HG03521 (cell line): ENCODE results near the gene VPS4A.
A peak's percentile ranks its signal among the peaks of the same experiment; 100 is the strongest.

Source experiments
- ATAC-seq: cut with Tn5 transposase; IDR thresholded peaks from one replicate; pipeline ENCODE4 v1.9.1; 2021; ENCODE audit warnings: mild to moderate bottlenecking, moderate library complexity; ENCODE audit not compliant: unreplicated experiment

Gene VPS4A

GRCh38 chr16:69306031-69306430 is 5.1 kb upstream of the VPS4A start:
- ATAC-seq, result no peak

DNA sequence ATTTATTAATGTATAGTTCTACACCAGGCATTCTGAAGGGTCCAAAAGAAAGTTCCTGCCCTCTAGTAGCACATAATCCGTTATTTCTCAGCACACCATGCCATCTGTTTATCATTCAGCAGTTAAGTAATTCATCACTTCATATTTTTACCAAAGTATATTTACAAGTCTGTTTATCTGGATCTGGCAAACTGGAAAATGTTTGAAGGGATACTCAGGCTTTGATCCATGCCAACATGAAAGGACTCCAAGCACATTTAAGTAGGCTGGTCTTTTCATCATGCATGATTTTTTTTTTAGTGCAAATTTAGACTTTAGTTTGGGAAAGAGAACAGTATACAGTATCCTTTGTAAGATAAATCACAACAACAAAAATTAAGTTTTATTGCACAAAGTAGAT is 4.1 kb upstream of the VPS4A start:
- ATAC-seq, result no peak

DNA sequence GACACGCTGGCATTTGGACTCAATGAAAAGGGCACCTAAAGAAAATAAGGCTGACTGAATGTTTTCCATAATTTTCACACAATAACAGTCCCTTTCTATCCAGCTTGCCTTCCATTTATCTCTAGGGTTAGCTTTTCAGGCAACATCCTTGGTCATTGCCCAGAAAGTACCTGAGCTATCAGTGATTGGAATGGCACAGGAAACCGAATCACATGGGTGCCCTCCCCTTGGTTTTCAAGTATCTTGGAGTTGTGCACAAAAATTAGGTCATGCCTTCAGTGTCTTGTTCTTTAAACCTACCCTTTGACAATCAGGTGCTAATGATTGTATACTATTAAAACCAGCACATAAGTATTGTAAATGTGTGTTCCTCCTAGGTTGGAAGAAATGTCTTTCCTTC is 3.3 kb upstream of the VPS4A start:
- ATAC-seq, result no peak

DNA sequence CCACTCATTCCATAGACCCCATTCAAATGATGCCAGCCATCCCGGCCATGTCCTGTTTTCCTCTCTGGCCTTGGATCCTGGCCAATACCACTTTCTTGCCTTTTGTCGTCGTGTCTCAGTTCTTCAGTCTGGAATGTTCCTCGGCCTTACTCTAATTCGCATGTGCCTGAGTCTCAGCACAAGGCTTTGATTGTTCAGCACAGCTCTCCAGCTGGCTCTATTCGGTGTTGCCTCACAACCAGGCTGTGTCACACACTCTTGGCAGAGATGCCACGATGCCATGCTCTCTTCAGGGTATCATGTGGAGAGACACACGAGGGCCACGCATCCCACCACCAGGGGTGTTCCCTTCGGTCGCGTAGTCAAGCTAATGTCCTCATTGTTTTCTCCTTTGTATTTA is 1.8 kb upstream of the VPS4A start:
- ATAC-seq, result no peak

- ATAC-seq, result peak; percentile 37
Measured at GRCh38 chr16:69311533-69312387, 610 bp downstream of the VPS4A start.

- ATAC-seq, result no peak
Measured at GRCh38 chr16:69313469-69313868, 2.3 kb downstream of the VPS4A start.

GRCh38 chr16:69314534-69314933 is 3.4 kb downstream of the VPS4A start:
- no peak for ATAC-seq

- no peak for ATAC-seq
Measured at GRCh38 chr16:69315486-69316311, 4.5 kb downstream of the VPS4A start.

DNA sequence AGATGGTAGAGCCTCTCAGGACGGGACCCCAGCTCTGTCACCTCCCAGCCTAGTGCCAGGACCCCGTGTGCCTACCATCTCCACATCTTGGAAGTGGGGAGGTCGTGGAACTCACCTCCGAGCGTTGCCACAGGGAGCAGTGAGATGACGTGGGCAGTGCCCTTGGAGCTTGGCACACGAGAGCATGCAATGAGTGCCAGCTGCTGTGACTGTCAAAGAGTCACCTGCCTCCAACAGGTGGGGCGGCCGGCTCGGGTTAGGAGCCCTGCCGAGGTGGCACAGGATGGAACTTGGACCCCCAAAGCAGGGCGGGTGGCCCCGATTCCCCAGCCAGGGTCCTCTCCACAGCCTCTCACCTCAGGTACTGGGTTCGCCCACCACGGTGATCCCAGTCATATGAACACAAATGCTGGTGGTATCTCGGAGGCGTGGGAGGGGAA is 5.5 kb downstream of the VPS4A start:
- ATAC-seq, result no peak

GRCh38 chr16:69318177-69318910 is 7.2 kb downstream of the VPS4A start:
- no peak for ATAC-seq

- no peak for ATAC-seq
Measured at GRCh38 chr16:69318911-69319289, 7.8 kb downstream of the VPS4A start.

DNA sequence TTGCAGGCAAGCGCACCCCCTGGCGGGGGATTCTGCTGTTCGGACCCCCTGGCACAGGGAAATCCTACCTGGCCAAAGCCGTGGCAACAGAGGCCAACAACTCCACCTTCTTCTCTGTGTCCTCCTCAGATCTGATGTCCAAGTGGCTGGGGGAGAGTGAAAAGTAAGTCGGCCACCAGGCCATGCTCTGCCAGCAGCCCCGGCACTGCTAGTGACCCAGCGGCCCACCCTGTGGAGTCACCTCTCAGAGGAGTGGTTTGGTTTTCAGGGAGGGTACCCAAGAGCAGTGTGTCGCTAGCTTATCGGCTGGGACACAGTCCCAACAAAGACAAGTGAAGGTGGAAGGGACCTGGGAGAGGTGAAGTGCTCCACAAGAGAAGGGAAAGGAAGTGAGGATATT is 8.2 kb downstream of the VPS4A start:
- ATAC-seq, result no peak

- ATAC-seq, result no peak
Measured at GRCh38 chr16:69319826-69320739, 8.9 kb downstream of the VPS4A start.

DNA sequence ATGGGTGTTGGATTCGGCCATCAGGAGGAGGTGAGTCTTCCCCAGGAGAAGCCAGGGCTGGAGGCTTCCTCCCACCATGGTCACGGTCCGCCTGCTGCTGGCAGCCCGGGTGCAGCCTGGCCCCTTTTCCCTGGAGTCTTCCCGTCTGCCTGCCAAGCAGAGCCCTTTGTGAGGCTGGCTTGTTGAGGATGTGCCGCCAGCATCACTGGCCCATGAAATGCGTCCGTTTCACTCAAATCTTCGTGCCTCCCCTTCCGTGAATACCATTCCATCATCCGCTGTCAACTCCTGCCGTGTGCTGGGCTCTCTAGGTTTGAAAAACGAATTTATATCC is 9.6 kb downstream of the VPS4A start:
- ATAC-seq, result no peak

DNA sequence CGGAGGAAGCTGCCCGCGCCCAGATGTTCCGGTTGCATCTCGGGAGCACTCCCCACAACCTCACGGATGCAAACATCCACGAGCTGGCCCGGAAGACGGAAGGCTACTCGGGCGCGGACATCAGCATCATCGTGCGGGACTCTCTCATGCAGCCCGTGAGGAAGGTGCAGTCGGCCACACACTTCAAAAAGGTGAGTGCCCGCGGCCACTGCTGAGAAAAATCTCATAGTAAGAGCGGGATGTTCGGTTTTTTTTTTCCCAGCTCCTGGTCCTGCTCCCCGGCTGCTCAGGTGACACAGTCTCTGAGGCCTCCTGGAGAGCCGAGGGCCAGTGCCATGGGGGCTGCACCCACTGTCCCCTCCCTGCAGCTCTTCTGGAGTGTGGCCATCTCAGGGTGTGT is 9.9 kb downstream of the VPS4A start:
- no peak for ATAC-seq

DNA sequence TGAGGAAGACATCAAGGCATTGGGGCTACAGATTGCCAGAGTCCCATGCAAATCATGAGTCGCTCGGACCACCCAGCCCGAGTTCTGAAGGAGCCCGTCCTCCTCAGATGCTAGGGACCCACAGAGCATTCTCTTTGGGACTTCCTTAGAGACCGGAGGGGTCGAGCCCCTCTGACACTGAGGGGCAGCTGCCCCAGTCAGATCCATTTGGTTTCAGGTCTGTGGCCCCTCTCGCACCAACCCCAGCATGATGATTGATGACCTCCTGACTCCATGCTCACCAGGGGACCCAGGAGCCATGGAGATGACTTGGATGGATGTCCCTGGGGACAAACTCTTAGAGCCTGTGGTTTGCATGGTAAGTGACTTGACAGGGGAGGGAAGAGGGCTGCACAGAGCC is 11.2 kb downstream of the VPS4A start:
- ATAC-seq, result no peak

DNA sequence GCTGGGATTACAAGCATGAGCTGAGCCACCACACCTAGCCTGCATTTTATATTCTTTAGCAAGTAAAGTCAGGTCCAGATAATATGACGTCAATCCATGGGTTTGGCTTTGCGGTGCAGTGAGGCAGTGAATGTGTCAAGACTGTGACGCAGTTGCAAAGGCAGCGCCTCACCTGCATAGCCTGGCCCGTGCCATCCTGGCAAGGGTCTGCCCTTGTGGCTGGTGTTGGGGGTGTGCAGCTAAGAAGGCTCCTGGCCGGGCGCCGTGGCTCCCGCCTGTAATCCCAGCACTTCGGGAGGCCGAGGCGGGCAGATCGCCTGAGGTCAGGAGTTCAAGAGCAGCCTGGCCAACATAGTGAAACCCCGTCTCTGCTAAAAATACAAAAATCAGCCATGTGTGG is 12.3 kb downstream of the VPS4A start:
- no peak for ATAC-seq

DNA sequence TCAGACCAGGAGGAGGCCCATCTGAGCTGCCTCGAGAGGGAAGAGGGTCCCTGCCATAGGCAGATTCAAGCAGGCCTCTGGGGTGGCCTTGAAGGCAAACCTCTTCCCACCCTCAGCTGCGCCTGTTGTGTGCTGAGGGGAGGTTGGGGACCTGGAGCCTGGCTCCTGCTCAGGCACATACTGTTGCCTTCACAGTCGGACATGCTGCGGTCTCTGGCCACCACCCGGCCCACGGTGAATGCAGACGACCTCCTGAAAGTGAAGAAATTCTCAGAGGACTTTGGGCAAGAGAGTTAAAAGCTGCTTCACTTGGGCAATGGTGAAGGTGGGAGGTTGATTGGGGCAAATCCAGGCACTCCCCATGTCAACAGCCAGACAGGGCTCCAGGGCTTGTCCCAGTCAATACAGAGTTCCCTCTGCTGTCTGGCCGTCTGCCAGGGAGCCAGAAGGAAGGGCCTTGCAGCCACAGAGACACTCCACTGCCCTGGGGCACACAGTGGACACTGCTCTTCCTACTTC is 12.9 kb downstream of the VPS4A start:
- ATAC-seq, result no peak

DNA sequence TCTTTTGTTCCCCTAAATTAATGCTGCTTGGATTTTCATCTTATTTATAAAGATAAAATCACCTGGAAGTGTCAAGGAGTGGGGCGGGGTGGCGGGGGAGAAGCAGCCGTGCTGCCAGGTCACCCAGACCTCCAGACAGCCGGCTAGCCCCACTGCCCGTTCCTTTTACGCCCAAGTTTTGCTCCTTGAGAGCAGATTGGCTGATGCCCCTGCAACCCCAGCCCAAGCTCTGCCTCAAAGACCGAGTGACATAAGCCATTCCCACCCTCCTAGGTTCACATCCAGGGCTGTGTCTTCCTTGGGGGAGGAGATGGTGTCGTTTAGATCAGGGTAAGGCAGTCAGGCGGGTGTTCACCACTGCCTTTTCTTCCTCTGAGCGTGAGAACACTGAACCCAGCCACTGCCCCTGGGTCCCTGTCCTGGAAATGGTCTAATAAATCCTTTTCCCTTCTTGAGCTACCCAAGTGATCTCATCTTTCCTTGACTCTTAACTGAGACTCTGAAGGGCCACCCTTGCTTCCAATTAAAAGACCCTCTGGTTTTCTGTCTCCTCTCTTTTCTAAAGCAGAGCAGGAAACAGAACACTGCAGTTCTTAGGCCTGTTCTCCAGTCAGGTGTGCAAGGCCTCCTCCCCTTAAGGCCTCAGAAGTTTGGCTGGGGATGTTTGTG is 13.6 kb downstream of the VPS4A start:
- ATAC-seq, result no peak

DNA sequence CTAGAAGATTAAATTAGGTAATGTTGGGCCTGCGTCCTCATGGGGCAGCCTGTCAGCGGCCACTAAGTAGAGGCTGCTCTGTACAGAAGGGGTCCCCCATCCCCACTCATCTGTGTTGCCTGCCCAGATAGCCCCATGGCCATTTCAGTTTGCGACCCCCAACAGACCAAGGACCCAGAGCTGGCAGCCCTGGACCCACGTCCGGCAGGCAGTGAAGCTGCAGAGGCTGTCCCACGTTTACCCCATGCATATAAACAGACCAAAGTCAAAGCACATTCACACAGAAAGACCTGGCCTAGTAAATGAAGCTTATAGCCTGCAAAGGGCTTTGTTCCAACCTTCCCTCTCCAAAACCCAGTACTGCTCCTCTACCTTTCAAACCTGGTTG is 14.6 kb downstream of the VPS4A start:
- no peak for ATAC-seq
